IPS DF 19.7 (cell line): ENCODE results near the gene FGF6.
"Not testable (repeated sequence)": the region's sequence is repeated elsewhere in the genome, so short reads cannot be mapped to it uniquely, and the experiment has no call there.

Experiments used
- DNase-seq: peaks from one replicate; pipeline ENCODE4 v3.0.0-alpha.2; 2013; ENCODE audit warnings: low read depth, low spot score

The FGF6 gene

GRCh38 chr12:4418913-4419312 lies 26.7 kb downstream of the FGF6 start:
- no peak for DNase-seq

- DNase-seq: no peak
These were observed 27.7 kb downstream of the FGF6 start for GRCh38 chr12:4417936-4418335.

- no peak for DNase-seq
These were observed 28.2 kb downstream of the FGF6 start for GRCh38 chr12:4417455-4417854.

- DNase-seq: no peak
These were observed 29.3 kb downstream of the FGF6 start for GRCh38 chr12:4416276-4416675.

GRCh38 chr12:4412465-4412864 lies 33.1 kb downstream of the FGF6 start:
- DNase-seq: no peak

- DNase-seq: no peak
These were observed 33.6 kb downstream of the FGF6 start for GRCh38 chr12:4412056-4412455.

- no peak for DNase-seq
These were observed 38.5 kb downstream of the FGF6 start for GRCh38 chr12:4407136-4407535.

GRCh38 chr12:4404877-4405637 lies 40.6 kb downstream of the FGF6 start:
- DNase-seq: not testable (repeated sequence)

- no peak for DNase-seq
These were observed 42.6 kb downstream of the FGF6 start for GRCh38 chr12:4402996-4403395.

- DNase-seq: no peak
These were observed 44.5 kb downstream of the FGF6 start for GRCh38 chr12:4401117-4401516.

- DNase-seq: no peak
These were observed 49.8 kb downstream of the FGF6 start for GRCh38 chr12:4395818-4396217.

GRCh38 chr12:4393211-4393610 lies 52.4 kb downstream of the FGF6 start:
- no peak for DNase-seq

GRCh38 chr12:4392223-4392742 lies 53.3 kb downstream of the FGF6 start:
- no peak for DNase-seq

- no peak for DNase-seq
These were observed 57.0 kb downstream of the FGF6 start for GRCh38 chr12:4388662-4389061.

- no peak for DNase-seq
These were observed 57.6 kb downstream of the FGF6 start for GRCh38 chr12:4388032-4388431.

GRCh38 chr12:4387607-4388006 lies 58.0 kb downstream of the FGF6 start:
- DNase-seq: no peak

- no peak for DNase-seq
These were observed 58.8 kb downstream of the FGF6 start for GRCh38 chr12:4386801-4387200.
